ENCODE data around the gene GIMAP2. TPM values are rescaled to one million over a fixed set of nuclear protein-coding genes. Genes with fewer than 3 reads are reported as not detected.

GIMAP2 gene
- total and polyA plus RNA-seq, 2 of the 4 experiments (the other 2 are of a cell fraction) = under 0.01 TPM; not detected in 1

GRCh38 chr7:150695654-150696053 is 10.1 kb downstream of the GIMAP2 start:
- Histone ChIP-seq H3K9me3 (ENCODE audit: control insufficient read depth, insufficient read depth, low read length) (peaks cover 3% of the 10 kb centered on the region), H3K14ac (replicated peaks; ENCODE audit: low read depth, low read length) (no peak overlapping the region), H2AK9ac (replicated peaks; ENCODE audit: low read depth, low read length, poor library complexity) (no peak overlapping the region), H2AFZ (replicated peaks; ENCODE audit: low read length, poor library complexity) (no peak overlapping the region), H4K8ac (ENCODE audit: low read depth in 2 of 2, low read length in 2 of 2) (no peak overlapping the region), H2AK5ac (ENCODE audit: low read depth, low read length) (no peak overlapping the region), H2BK120ac (ENCODE audit: low read depth, low read length) (no peak overlapping the region), H3K23ac (ENCODE audit: low read depth, low read length) (no peak overlapping the region), H4K5ac (ENCODE audit: low read depth, low read length) (no peak overlapping the region), H3K18ac (ENCODE audit: low read depth, low read length) (no peak overlapping the region), H2BK15ac (ENCODE audit: low read depth, low read length) (no peak overlapping the region), H3K4me1 (ENCODE audit: control insufficient read depth, insufficient read depth, low read length) (no peaks in the 10 kb centered on the region), H2BK20ac (ENCODE audit: low read depth, low read length) (no peak overlapping the region), H2BK5ac (ENCODE audit: low read depth, low read length, poor library complexity, severe bottlenecking) (no peak overlapping the region), H3K56ac (ENCODE audit: extremely low read depth, insufficient read depth, low read length) (no peak overlapping the region), H3K9me1 (ENCODE audit: insufficient read depth, low read length) (no peaks in the 10 kb centered on the region), H3K4ac (ENCODE audit: low read depth, low read length) (no peak overlapping the region), H3K27me3 (ENCODE audit: control insufficient read depth, insufficient read depth, low read length) (no peaks in the 10 kb centered on the region), H3K27ac (ENCODE audit: insufficient read depth, low read length) (no peak overlapping the region), H3K79me1 (ENCODE audit: low read depth in 1 of 2, low read length in 2 of 2) (no peaks in the 10 kb centered on the region), H3K36me3 (ENCODE audit: control insufficient read depth, insufficient read depth, low read length) (no peaks in the 10 kb centered on the region), H3K4me3 (ENCODE audit: insufficient read depth, low read depth, low read length) (no peak overlapping the region), H4K91ac (ENCODE audit: insufficient read depth, low read depth, low read length) (no peak overlapping the region), H3K4me2 (ENCODE audit: low read depth, low read length) (no peak overlapping the region), H3K9ac (ENCODE audit: low read depth, low read length) (no peak overlapping the region), H4K20me1 (ENCODE audit: insufficient read depth, low read length) (no peaks in the 10 kb centered on the region)
- dilution Hi-C loops (cut with HindIII; ENCODE audit: low sequenced_read_pairs, unreplicated experiment) = no loop called here
- TF ChIP-seq MXI1 (IDR thresholded peaks at IDR 0.05; ENCODE audit: borderline replicate concordance, low read depth, low read length) (no peak), CEBPB (IDR thresholded peaks at IDR 0.05; ENCODE audit: low read depth, low read length) (no peak), RCOR1 (IDR thresholded peaks at IDR 0.05; ENCODE audit: insufficient replicate concordance, low read length) (no peak), RAD21 (IDR thresholded peaks at IDR 0.05; ENCODE audit: low read length) (no peak), SMC3 (IDR thresholded peaks at IDR 0.05; ENCODE audit: low read depth, low read length) (no peak), ELK1 (IDR thresholded peaks at IDR 0.05; ENCODE audit: borderline replicate concordance, low read depth, low read length) (no peak), MAZ (IDR thresholded peaks at IDR 0.05; ENCODE audit: borderline replicate concordance, low read depth, low read length) (no peak), CHD1 (IDR thresholded peaks at IDR 0.05; ENCODE audit: low read depth, low read length) (no peak), MAFK (IDR thresholded peaks at IDR 0.05; ENCODE audit: low read depth, low read length) (no peak), POLR2A (IDR thresholded peaks at IDR 0.05; ENCODE audit: low read depth, low read length) (no peak), USF2 (IDR thresholded peaks at IDR 0.05; ENCODE audit: low read depth, low read length) (no peak), CTCF (conservative IDR thresholded peaks at IDR 0.05; ENCODE audit: low read depth, low read length) (no peak), NFE2L2 (IDR thresholded peaks at IDR 0.05; ENCODE audit: low read depth, low read length) (no peak), BHLHE40 (IDR thresholded peaks at IDR 0.05; ENCODE audit: low read depth, low read length) (no peak), RFX5 (IDR thresholded peaks at IDR 0.05; ENCODE audit: low read depth, low read length) (no peak), FOS (IDR thresholded peaks at IDR 0.05; ENCODE audit: low read depth, low read length) (no peak)
- ChIA-PET POLR2A (ENCODE audit: unreplicated experiment) (no interaction called here), CTCF (interaction anchor here (0.6 kb wide), 1 partner anchor 81 kb away, joined by 3 read pairs; no protein-coding TSS in a partner anchor)
- ATAC-seq (ENCODE audit: low read depth) (no peak), DNase-seq (no peak)
- in situ Hi-C loops (cut with MboI; ENCODE audit: low sequenced_read_pairs) = no loop called here
- no CpG with 5 or more reads among the region's 2 CpGs for WGBS, 2 experiments (ENCODE audit: extremely low coverage in 2 of 2, insufficient read length in 1 of 2)
- intact Hi-C loops (cut with micrococcal nuclease) = no loop called here
- BruUV-seq (replicated peaks) = no TSS peak
